ENCODE measurements around the gene CCDC88C. TPM values are rescaled to one million over a fixed set of nuclear protein-coding genes. Genes with fewer than 3 reads are reported as not detected.

The CCDC88C gene
- total RNA-seq, 2 experiments from 2014 or later, result 73.0 to 74.7 TPM

- H3K27me3 Mint-ChIP-seq, result no peaks in the 10 kb centered on the region
- peak overlapping the region; percentile 71 for H3K27ac Mint-ChIP-seq
- ChIA-PET CTCF (interaction anchor here (0.8 kb wide), 1 partner anchor 20 kb away, joined by 3 read pairs; no protein-coding TSS in a partner anchor), POLR2A (interaction anchor here (0.6 to 2.0 kb wide), 3 partner anchors 19 to 70 kb away, joined by 3 to 5 read pairs (median 4); no protein-coding TSS in a partner anchor)
- H3K4me3 Mint-ChIP-seq, result no peak overlapping the region
- H3K36me3 Mint-ChIP-seq, result peaks cover 15% of the 10 kb centered on the region
- intact Hi-C loops (cut with micrococcal nuclease), result no loop called here
- no peak for DNase-seq
- peaks cover 62% of the 10 kb centered on the region for H3K4me1 Mint-ChIP-seq (ENCODE audit: low read depth)
- H3K9me3 Mint-ChIP-seq, result no peaks in the 10 kb centered on the region
Observed at GRCh38 chr14:91330096-91330696, 87.4 kb downstream of the CCDC88C start.

GRCh38 chr14:91329486-91330014, 88.1 kb downstream of the CCDC88C start:
- Mint-ChIP-seq H3K4me3 (no peak overlapping the region), H3K27ac (peak overlapping the region; percentile 61), H3K9me3 (no peaks in the 10 kb centered on the region), H3K27me3 (no peaks in the 10 kb centered on the region), H3K4me1 (ENCODE audit: low read depth) (peaks cover 69% of the 10 kb centered on the region), H3K36me3 (peaks cover 22% of the 10 kb centered on the region)
- intact Hi-C loops (cut with micrococcal nuclease), result no loop called here
- DNase-seq, result no peak
- POLR2A ChIA-PET, result interaction anchor here (0.6 kb wide), 1 partner anchor 30 kb away, joined by 4 read pairs; no protein-coding TSS in a partner anchor
- CTCF ChIA-PET, result no interaction called here

GRCh38 chr14:91328313-91329050, 89.1 kb downstream of the CCDC88C start:
- POLR2A ChIA-PET, result no interaction called here
- H3K4me1 Mint-ChIP-seq (ENCODE audit: low read depth), result peaks cover 75% of the 10 kb centered on the region
- peaks cover 31% of the 10 kb centered on the region for H3K36me3 Mint-ChIP-seq
- H3K27me3 Mint-ChIP-seq, result no peaks in the 10 kb centered on the region
- H3K4me3 Mint-ChIP-seq, result no peak overlapping the region
- no peaks in the 10 kb centered on the region for H3K9me3 Mint-ChIP-seq
- DNase-seq, result no peak
- CTCF ChIA-PET, result interaction anchor here (1.0 to 1.2 kb wide), 2 partner anchors 43 to 90 kb away, joined by 3 to 5 read pairs; partner anchors contain the start of gene CCDC88C
- intact Hi-C loops (cut with micrococcal nuclease), result no loop called here
- H3K27ac Mint-ChIP-seq, result peak overlapping the region; percentile 61

GRCh38 chr14:91327661-91328312, 89.8 kb downstream of the CCDC88C start:
- Mint-ChIP-seq H3K9me3 (no peaks in the 10 kb centered on the region), H3K4me1 (ENCODE audit: low read depth) (peaks cover 74% of the 10 kb centered on the region), H3K36me3 (peaks cover 35% of the 10 kb centered on the region), H3K27me3 (no peaks in the 10 kb centered on the region), H3K27ac (peak overlapping the region; percentile 61), H3K4me3 (no peak overlapping the region)
- POLR2A ChIA-PET, result no interaction called here
- CTCF ChIA-PET, result interaction anchor here (1.0 to 1.2 kb wide), 3 partner anchors 11 to 90 kb away, joined by 3 to 5 read pairs (median 3); partner anchors contain the start of gene CCDC88C
- DNase-seq, result no peak
- intact Hi-C loops (cut with micrococcal nuclease), result no loop called here

- DNase-seq, result no peak
- intact Hi-C loops (cut with micrococcal nuclease), result no loop called here
- Mint-ChIP-seq H3K36me3 (peaks cover 35% of the 10 kb centered on the region), H3K9me3 (no peaks in the 10 kb centered on the region), H3K27ac (peak overlapping the region; percentile 61), H3K4me3 (no peak overlapping the region), H3K27me3 (no peaks in the 10 kb centered on the region), H3K4me1 (ENCODE audit: low read depth) (peaks cover 71% of the 10 kb centered on the region)
- ChIA-PET POLR2A (interaction anchor here (0.6 kb wide), 1 partner anchor 89 kb away, joined by 3 read pairs; no protein-coding TSS in a partner anchor), CTCF (interaction anchor here (0.9 to 5.1 kb wide), 4 partner anchors 10 to 92 kb away, joined by 3 to 99 read pairs (median 3); partner anchors contain the start of gene CCDC88C)
Observed at GRCh38 chr14:91327250-91327595, 90.4 kb downstream of the CCDC88C start.

- ChIA-PET POLR2A (interaction anchor here (0.6 kb wide), 1 partner anchor 89 kb away, joined by 3 read pairs; no protein-coding TSS in a partner anchor), CTCF (interaction anchor here (0.9 to 5.1 kb wide), 5 partner anchors 9 to 93 kb away, joined by 3 to 99 read pairs (median 3); partner anchors contain the start of gene CCDC88C)
- peaks cover 69% of the 10 kb centered on the region for H3K4me1 Mint-ChIP-seq (ENCODE audit: low read depth)
- no peak overlapping the region for H3K4me3 Mint-ChIP-seq
- DNase-seq, result no peak
- peak overlapping the region; percentile 61 for H3K27ac Mint-ChIP-seq
- H3K27me3 Mint-ChIP-seq, result no peaks in the 10 kb centered on the region
- H3K36me3 Mint-ChIP-seq, result peaks cover 39% of the 10 kb centered on the region
- intact Hi-C loops (cut with micrococcal nuclease), result no loop called here
- no peaks in the 10 kb centered on the region for H3K9me3 Mint-ChIP-seq
Observed at GRCh38 chr14:91326514-91327249, 90.9 kb downstream of the CCDC88C start.

GRCh38 chr14:91324606-91325575, 92.7 kb downstream of the CCDC88C start:
- intact Hi-C loops (cut with micrococcal nuclease), result loop anchor here (1.0 to 5.0 kb wide), 5 partner anchors 9 to 547 kb away; no protein-coding TSS in a partner anchor
- peaks cover 55% of the 10 kb centered on the region for H3K4me1 Mint-ChIP-seq (ENCODE audit: low read depth)

GRCh38 chr14:91323671-91324605, 93.7 kb downstream of the CCDC88C start:
- ChIA-PET CTCF (interaction anchor here (0.6 to 5.1 kb wide), 44 partner anchors 8 to 549 kb away, joined by 3 to 99 read pairs (median 4); partner anchors contain the start of genes CCDC88C and PPP4R3A), POLR2A (interaction anchor here (0.7 to 3.4 kb wide), 13 partner anchors 26 to 94 kb away, joined by 3 to 38 read pairs (median 4); partner anchors contain the start of gene CCDC88C)
- Mint-ChIP-seq H3K36me3 (peaks cover 48% of the 10 kb centered on the region), H3K4me3 (peak overlapping the region; percentile 82), H3K27me3 (no peaks in the 10 kb centered on the region), H3K27ac (peak overlapping the region; percentile 99), H3K4me1 (ENCODE audit: low read depth) (peaks cover 62% of the 10 kb centered on the region), H3K9me3 (no peaks in the 10 kb centered on the region)
- DNase-seq, result peak; percentile 97
- intact Hi-C loops (cut with micrococcal nuclease), result loop anchor here (1.0 to 5.0 kb wide), 8 partner anchors 8 to 548 kb away; no protein-coding TSS in a partner anchor

More at GRCh38 chr14:91324606-91325575, 92.7 kb downstream of the CCDC88C start:
- no peak for DNase-seq
- Mint-ChIP-seq H3K4me3 (peak overlapping the region; percentile 82), H3K27ac (peak overlapping the region; percentile 99), H3K36me3 (peaks cover 45% of the 10 kb centered on the region), H3K9me3 (no peaks in the 10 kb centered on the region), H3K27me3 (no peaks in the 10 kb centered on the region)
- CTCF ChIA-PET, result interaction anchor here (0.6 to 5.1 kb wide), 15 partner anchors 9 to 152 kb away, joined by 3 to 99 read pairs (median 4); partner anchors contain the start of gene CCDC88C
- POLR2A ChIA-PET, result interaction anchor here (0.6 to 3.4 kb wide), 9 partner anchors 25 to 241 kb away, joined by 3 to 38 read pairs (median 3); partner anchors contain the start of gene CCDC88C

- ChIA-PET POLR2A (interaction anchor here (0.7 to 3.4 kb wide), 8 partner anchors 27 to 95 kb away, joined by 3 to 38 read pairs (median 5); partner anchors contain the start of gene CCDC88C), CTCF (interaction anchor here (0.6 to 5.1 kb wide), 37 partner anchors 8 to 550 kb away, joined by 3 to 99 read pairs (median 5); partner anchors contain the start of genes CCDC88C and PPP4R3A)
- Mint-ChIP-seq H3K9me3 (no peaks in the 10 kb centered on the region), H3K27me3 (no peaks in the 10 kb centered on the region), H3K36me3 (peaks cover 53% of the 10 kb centered on the region), H3K27ac (peak overlapping the region; percentile 99), H3K4me1 (ENCODE audit: low read depth) (peaks cover 67% of the 10 kb centered on the region), H3K4me3 (no peak overlapping the region)
- no peak for DNase-seq
- intact Hi-C loops (cut with micrococcal nuclease), result loop anchor here (1.0 to 5.0 kb wide), 5 partner anchors 56 to 549 kb away; no protein-coding TSS in a partner anchor
Observed at GRCh38 chr14:91323031-91323430, 94.6 kb downstream of the CCDC88C start.

Data from activated CD4-positive, alpha-beta memory T cell treated with anti-CD3 and anti-CD28 coated beads for 36 hours (primary cell).